Right ventricle myocardium superior (tissue), 1 donor: ENCODE measurements around the gene SOX21. TPM values are rescaled to one million over a fixed set of nuclear protein-coding genes. Genes with fewer than 3 reads are reported as not detected.
A peak's percentile ranks its signal among the peaks of the same experiment; 100 is the strongest.
"Not testable (repeated sequence)": the region's sequence is repeated elsewhere in the genome, so short reads cannot be mapped to it uniquely, and the experiment has no call there.

ENCODE experiments used
- ATAC-seq: fragments of 200-7000 bp; cut with Tn5 transposase; one replicate; pipeline ENCODE4 v1.9.1; 2020; ENCODE audit warnings: mild to moderate bottlenecking; ENCODE audit not compliant: poor library complexity
- DNase-seq: peaks from one replicate; pipeline ENCODE4 v3.0.0-alpha.2; 2020
- intact Hi-C: fragments of 100-400 bp; cut with DNase I; formaldehyde crosslinking; loops from one replicate; pipeline ENCODE4 v1.11.2; 2022
- long read RNA-seq: library from polyadenylated mRNA; unstranded; transcript quantifications from one replicate; pipeline ENCODE4 v2.0.0, GENCODE V29; 2021
- total RNA-seq: library from RNA; stranded (reverse); fragmentation: NEBNext Ultra II Directional; extraction: Animal tissue kit (Norgen Biotek cat#: 25700); gene quantifications from one replicate; pipeline ENCODE4 v1.2.1, GENCODE V29; 2021
- donor health status: DM: no; HTN: yes; CAD: no; lungs with severe emphysema.

The SOX21 gene
- not detected for total RNA-seq
- long read RNA-seq: 0 reads

GRCh38 chr13:94712287-94712811, at the start of gene SOX21:
Gene SOX21, minus strand, starts transcription at chr13:94712545. Its CDS starts 496 bp downstream, at chr13:94712049.
- ATAC-seq (no peak), DNase-seq (no peak)
- intact Hi-C loops: no loop called here

GRCh38 chr13:94761407-94761806, 49.1 kb upstream of the SOX21 start:
- DNase-seq (no peak), ATAC-seq (no peak)
- intact Hi-C loops: no loop called here

- no peak for DNase-seq
- no peak for ATAC-seq
- intact Hi-C loops: no loop called here
Observed at GRCh38 chr13:94759120-94759728, 46.9 kb upstream of the SOX21 start.

- ATAC-seq: no peak
- DNase-seq: no peak
- intact Hi-C loops: no loop called here
Observed at GRCh38 chr13:94758436-94758960, 46.2 kb upstream of the SOX21 start.

- intact Hi-C loops: no loop called here
- ATAC-seq (no peak), DNase-seq (no peak)
Observed at GRCh38 chr13:94753327-94753726, 41.0 kb upstream of the SOX21 start.

- intact Hi-C loops: no loop called here
- DNase-seq (no peak), ATAC-seq (no peak)
Observed at GRCh38 chr13:94749162-94749561, 36.8 kb upstream of the SOX21 start.

DNA sequence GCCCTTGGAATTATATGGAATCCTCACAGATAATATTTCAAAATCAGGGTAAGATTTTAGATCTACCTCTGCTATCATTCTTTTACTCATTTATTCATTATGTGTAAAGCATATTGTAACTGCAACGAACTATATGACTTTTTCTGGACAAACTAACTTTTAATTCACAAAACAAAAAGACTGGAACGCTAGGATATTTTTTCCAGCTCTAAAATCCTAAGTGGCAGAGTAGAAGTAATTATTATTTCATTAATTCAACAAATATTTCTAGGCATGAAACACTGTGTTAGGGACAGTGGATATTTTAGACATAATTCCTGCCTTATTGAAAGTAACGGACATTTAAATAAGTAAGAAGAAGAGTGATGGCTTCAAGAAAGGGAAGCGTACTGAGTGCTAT, 26.9 kb upstream of the SOX21 start:
- intact Hi-C loops: no loop called here
- DNase-seq (no peak), ATAC-seq (no peak)

GRCh38 chr13:94731028-94731427, 18.7 kb upstream of the SOX21 start:
- no peak for DNase-seq
- ATAC-seq: no peak
- intact Hi-C loops: no loop called here

DNA sequence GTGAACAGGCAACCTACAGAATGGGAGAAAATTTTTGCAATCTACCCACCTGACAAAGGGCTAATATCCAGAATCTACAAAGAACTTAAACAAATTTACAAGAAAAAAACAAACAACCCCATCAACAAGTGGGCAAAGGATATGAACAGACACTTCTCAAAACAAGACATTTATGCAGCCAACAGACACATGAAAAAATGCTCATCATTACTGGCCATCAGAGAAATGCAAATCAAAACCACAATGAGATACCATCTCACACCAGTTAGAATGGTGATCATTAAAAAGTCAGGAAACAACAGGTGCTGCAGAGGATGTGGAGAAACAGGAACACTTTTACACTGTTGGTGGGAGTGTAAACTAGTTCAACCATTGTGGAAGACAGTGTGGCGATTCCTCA, 17.6 kb upstream of the SOX21 start:
- ATAC-seq, intact Hi-C loops, DNase-seq: not testable (repeated sequence)

DNA sequence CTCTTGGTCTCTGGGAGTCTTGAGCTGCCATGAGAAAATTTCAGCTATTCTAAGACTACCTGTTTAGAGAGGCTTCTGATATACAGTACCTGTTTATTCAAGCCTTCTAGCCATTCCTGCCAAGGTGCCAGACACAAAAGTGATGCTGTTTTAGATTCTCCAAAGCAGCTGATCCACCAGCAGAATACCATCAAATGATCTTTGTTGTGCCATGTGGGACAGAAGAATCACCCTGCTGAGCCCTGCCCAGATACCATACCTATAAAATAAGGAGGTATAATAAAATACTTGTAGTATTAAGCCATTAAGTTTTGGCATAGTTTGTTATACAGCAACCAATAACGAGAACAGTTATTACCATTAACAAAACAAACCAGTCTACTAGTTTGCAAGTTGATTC, 14.1 kb upstream of the SOX21 start:
- DNase-seq (no peak), ATAC-seq (no peak)
- intact Hi-C loops: no loop called here

DNA sequence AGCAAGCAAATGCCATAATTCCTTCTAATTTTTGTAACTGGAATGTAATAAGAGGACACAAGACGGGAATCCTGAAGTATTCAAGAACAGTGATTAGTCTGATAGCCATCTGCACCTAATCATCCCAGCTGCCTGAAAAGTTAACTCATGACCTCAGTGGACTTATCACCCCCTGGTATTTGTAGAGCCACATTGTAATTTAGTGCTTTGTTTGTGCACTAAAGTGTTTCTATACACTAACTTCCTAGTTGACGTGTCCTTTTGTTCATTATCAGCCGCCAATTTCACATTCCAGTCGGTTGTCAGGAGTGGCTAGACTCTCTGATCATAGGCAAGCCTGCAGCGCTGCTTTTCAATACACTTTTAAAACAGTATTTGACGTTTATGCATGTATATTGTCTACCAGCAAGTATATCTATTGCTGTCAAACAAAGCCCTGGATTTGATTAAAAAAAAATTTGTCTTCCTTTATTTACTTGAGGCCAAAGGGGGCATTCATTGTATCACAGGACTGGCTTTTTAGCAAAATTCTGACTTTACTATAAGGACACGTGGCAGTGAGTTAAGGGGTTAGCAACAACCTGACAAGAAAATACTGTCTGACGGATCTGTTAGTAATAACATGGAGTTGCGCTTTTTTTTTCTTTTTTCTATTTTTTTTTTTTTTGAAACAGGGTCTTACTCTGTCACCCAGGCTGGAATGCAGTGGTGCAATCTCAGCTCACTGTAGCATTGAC, 10.4 kb upstream of the SOX21 start:
- no peak for ATAC-seq
- intact Hi-C loops: no loop called here
- no peak for DNase-seq

DNA sequence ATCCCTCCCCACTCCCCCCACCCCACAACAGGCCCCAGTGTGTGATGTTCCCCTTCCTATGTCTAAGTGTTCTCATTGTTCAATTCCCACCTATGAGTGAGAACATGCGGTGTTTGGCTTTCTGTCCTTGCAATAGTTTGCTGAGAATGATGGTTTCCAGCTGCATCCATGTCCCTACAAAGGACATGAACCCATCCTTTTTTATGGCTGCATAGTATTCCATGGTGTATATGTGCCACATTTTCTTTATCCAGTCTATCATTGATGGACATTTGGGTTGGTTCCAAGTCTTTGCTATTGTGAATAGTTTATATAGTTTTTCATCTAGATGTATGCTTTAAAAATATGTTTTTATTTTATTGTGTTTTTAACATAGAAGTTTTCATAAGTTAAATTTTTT, 6.4 kb upstream of the SOX21 start:
- ATAC-seq, intact Hi-C loops, DNase-seq: not testable (repeated sequence)

- no peak for ATAC-seq
- DNase-seq: no peak
- intact Hi-C loops: no loop called here
Observed at GRCh38 chr13:94717916-94718315, 5.6 kb upstream of the SOX21 start.

DNA sequence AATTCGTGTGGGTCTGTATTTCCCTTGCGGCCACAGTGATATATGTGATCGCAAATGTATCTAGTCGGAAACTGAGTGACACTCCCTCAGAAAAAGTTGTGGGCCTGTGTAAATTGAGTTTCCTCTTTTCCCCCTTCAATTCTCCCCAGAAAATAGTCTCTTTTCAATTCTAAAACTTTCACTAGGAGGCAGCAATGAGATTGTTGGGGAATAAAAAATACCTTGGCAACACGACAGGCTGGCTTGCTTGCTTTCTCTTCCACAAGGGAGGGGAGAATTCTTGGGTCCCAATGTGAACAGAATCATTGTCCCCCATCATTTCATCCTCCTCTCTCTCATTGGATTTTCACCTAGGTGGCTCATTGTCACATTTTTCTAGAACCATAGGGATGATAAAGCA, 3.7 kb upstream of the SOX21 start:
- intact Hi-C loops: no loop called here
- no peak for DNase-seq
- no peak for ATAC-seq

DNA sequence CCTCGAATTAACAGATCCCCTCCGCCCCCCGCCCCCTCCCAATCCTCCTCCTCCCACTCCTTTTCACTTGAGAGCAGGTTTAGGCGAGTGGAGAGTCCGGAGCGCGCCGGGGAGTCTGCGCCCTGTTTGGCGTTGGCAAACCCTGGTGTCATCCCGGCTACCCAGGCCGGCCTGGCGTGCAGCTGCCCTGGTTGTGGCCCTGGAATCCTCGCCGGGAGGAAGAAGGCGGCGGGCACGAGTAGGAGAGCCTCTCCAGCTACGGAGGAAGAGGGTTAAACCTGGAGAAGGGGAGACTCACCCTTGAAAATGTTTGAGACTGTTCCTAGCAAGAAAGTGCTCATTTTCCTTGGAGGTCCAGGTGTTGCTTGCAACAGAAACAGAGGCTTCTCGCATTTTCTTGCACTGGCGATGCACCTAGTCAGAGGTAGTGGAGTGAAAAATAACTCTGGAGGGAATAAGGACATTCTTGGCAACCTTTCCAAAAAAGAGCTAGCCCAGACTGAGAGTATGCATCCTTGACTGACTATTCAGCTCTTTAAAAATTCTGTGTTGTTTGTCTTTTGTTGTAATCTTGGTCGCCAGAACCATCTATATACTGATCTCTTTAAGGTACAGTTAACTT, 1.3 kb upstream of the SOX21 start:
- no peak for ATAC-seq
- intact Hi-C loops: no loop called here
- no peak for DNase-seq

DNA sequence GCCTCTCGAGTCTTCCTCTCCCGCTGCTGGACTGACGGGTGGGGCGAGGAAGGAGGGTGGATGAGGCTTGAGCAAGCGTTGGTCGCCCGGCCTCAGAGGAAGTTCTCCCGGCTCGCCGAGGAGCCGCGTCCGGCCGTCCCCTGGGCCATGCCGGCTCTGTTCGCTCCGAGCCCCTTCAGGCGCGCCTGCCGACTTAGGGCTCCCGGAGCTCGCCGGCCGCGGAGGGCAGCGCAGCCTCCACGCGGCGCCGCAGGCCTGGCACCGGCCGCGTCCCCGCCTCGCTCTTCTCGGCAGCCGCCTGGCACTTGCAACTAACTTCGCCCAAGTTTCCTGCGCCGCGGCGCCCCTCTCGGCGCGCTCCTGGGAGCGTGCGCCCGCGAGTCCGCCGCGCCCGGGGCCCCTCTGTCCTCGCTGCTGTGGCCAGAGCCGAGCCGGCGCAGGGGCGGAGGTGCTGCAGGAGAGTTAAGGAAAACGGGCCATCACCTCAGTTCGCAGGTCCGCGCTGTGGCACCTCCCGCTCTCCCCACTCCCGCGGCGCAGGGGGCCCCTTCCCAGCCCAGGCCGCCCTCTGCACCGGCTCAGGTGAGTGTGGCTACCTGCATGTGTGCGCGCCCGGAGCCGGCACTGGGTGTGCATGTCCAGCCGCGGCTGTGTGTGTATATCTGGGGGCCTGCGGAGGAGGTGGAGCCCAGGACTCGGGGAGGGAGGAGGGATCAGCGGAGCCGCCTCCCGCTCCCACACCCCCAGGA, 641 bp upstream of the SOX21 start:
- peak; percentile 48 for ATAC-seq
- intact Hi-C loops: no loop called here
- DNase-seq: no peak

GRCh38 chr13:94711561-94712286, 621 bp downstream of the SOX21 start:
- ATAC-seq: no peak
- DNase-seq: no peak
- intact Hi-C loops: no loop called here

DNA sequence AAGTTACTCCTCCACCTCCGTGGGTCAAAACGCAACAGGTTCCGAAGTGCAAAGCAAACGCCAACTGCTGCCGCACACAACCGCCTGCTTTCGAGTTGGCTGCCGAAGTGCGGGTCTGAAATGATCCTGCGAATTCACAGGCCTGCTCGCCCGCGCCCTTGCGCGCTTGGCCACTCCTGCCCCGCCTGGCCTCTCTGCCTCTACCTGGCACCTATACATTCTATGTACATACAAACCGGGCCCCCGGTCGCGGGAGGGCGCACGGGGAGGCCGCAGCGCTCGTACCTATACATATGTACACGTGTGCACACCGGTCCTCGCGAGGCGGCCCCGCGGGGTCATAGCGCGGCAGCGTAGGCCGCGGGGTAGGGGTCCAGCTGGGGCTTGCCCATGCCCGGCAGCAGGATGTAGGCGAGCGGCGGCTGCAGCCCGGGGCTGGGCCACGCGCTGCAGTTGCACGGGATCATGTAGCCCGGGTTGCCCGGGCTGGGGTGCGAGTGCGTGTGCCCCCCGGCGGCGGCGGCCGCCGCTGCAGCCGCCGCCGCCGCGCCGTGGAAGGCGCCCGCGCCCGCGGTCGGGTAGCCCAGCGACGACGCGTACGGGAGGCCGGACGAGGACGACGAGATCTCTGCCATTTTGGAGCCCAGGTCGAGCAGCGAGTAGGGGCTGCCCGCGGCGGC, 1.3 kb downstream of the SOX21 start:
- no peak for DNase-seq

More for the DNA sequence above, 1.3 kb downstream of the SOX21 start:
- intact Hi-C loops: no loop called here
- ATAC-seq: no peak
